HAP-1 (cell line): ENCODE measurements around the gene PDF.

Source experiments
- DNase-seq, 2 experiments: peaks; one replicate each; pipeline ENCODE4 v3.0.0-alpha.2; 2016 to 2020; ENCODE audit warnings: low spot score in 2 of 2
- H3K27me3 ChIP-seq: fragments of 250-450 bp; sonication (Bioruptor Pico); 2 replicates; pipeline ENCODE4 v1.5.1; 2020; ENCODE audit warnings: low read depth, mild to moderate bottlenecking, moderate library complexity
- H3K36me3 ChIP-seq: fragments of 250-450 bp; sonication (Bioruptor Pico); replicated peaks from 2 replicates; pipeline ENCODE4 v1.5.1; 2020; ENCODE audit warnings: mild to moderate bottlenecking
- H3K4me1 ChIP-seq: fragments of 250-450 bp; sonication (Bioruptor Pico); 2 replicates; pipeline ENCODE4 v1.5.1; 2020; ENCODE audit warnings: mild to moderate bottlenecking
- H3K4me3 ChIP-seq: fragments of 250-450 bp; sonication (Bioruptor Pico); 2 replicates; pipeline ENCODE4 v1.5.1; 2020; ENCODE audit warnings: mild to moderate bottlenecking, moderate library complexity
- H3K9me3 ChIP-seq: fragments of 250-450 bp; sonication (Bioruptor Pico); 2 replicates; pipeline ENCODE4 v1.5.1; 2020; ENCODE audit warnings: mild to moderate bottlenecking, moderate library complexity
- in situ Hi-C: fragments of 300-500 bp; cut with MboI; formaldehyde crosslinking; loops from 3 replicates; pipeline ENCODE4 v1.14.3; 2020; ENCODE audit warnings: low sequenced_read_pairs, inconsistent platforms, mixed read lengths

Gene PDF

GRCh38 chr16:69318177-69318910 lies 12.0 kb downstream of the PDF start:
- H3K4me1 ChIP-seq = no peaks in the 10 kb centered on the region
- no peaks in the 10 kb centered on the region for H3K9me3 ChIP-seq
- no peak for DNase-seq
- H3K36me3 ChIP-seq = peaks cover 90% of the 10 kb centered on the region
- H3K27me3 ChIP-seq = no peaks in the 10 kb centered on the region
- in situ Hi-C loops = no loop called here
- H3K4me3 ChIP-seq = no peak overlapping the region

DNA sequence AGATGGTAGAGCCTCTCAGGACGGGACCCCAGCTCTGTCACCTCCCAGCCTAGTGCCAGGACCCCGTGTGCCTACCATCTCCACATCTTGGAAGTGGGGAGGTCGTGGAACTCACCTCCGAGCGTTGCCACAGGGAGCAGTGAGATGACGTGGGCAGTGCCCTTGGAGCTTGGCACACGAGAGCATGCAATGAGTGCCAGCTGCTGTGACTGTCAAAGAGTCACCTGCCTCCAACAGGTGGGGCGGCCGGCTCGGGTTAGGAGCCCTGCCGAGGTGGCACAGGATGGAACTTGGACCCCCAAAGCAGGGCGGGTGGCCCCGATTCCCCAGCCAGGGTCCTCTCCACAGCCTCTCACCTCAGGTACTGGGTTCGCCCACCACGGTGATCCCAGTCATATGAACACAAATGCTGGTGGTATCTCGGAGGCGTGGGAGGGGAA lies 13.8 kb downstream of the PDF start:
- H3K4me3 ChIP-seq = no peak overlapping the region
- in situ Hi-C loops = no loop called here
- no peaks in the 10 kb centered on the region for H3K9me3 ChIP-seq
- H3K27me3 ChIP-seq = no peaks in the 10 kb centered on the region
- H3K4me1 ChIP-seq = no peaks in the 10 kb centered on the region; the same call in 1 of the 2 replicates
- DNase-seq = no peak
- H3K36me3 ChIP-seq = peaks cover 77% of the 10 kb centered on the region

DNA sequence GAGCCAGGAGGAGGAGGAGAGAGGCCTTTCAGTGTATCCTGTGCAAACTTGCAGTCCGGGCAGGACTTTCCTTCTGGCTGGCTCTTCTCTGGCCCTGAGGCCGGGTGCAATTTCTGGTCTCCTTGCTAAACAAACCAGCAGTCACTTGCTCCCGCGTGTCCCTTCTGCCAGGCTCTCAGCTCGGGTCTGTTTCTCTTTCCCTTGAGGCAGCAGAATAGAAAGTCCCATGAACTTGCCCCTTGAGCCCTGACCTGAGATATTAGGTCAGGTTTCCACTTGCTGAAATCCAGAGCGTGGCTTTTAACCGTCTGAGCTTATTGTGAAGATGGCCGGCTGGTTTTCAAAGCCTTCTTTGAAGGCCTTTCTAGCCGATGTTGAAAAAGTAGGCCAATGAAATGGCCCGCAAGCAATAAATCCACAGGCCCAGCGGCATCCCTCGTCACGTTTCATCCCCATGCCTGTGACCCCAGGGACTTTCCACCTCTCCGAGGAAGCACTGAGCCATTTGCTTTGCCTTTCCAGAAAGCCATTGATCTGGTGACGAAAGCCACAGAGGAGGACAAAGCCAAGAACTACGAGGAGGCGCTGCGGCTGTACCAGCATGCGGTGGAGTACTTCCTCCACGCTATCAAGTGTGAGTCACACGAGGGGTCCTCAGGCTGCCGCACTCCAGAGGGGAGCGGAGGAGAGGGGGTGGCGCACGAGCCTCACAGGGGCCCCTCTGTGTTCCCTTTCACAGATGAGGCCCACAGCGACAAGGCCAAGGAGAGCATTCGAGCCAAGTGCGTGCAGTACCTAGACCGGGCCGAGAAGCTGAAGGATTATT lies 14.7 kb downstream of the PDF start:
- Histone ChIP-seq H3K4me3 (no peak overlapping the region), H3K27me3 (no peaks in the 10 kb centered on the region), H3K36me3 (peaks cover 73% of the 10 kb centered on the region), H3K4me1 (peaks cover under 1% of the 10 kb centered on the region), H3K9me3 (no peaks in the 10 kb centered on the region)
- in situ Hi-C loops = no loop called here
- no peak for DNase-seq

DNA sequence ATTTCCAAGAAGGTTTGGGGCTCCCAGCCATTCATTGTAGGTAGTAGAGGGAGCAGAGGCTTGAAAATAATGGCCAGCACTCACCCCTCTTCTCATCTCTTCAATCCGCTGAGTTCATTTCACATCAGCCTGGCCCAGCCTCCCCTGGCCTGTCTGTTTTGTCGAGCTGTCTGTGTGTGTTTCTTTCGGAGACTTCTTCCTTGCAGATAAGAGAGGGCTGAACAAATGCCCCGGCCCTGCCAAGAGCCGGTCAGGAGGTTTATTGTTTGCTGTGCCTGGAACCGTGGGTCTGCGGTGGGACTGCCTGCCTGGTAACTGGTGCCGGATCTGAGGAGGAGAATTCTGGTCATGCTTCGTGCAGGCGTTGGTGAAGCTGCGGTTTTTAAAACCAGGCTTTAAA lies 15.9 kb downstream of the PDF start:
- no peak for DNase-seq
- peaks cover 61% of the 10 kb centered on the region for H3K36me3 ChIP-seq

DNA sequence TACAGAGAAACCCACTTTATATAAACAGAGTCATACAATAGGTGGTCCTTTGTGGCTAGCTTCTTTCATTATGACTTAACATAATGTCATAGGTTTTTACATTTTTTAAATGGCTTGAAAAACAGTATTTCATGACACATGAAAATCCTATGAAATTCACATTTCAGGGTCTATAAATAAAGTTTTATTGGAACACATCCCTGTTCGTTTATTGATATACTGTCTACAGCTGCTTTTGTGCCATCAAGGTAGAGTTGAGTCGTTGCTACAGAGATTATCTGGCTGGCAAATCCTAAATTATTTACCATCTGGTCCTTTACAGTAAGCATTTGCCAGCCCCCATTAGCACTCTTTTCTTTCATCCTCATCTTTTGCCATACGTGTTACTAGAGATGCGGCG lies 16.9 kb downstream of the PDF start:
- DNase-seq = no peak
- no peak overlapping the region for H3K4me3 ChIP-seq
- peaks cover 51% of the 10 kb centered on the region for H3K36me3 ChIP-seq
- in situ Hi-C loops = no loop called here
- H3K27me3 ChIP-seq = no peaks in the 10 kb centered on the region
- no peaks in the 10 kb centered on the region for H3K9me3 ChIP-seq
- peaks cover 3% of the 10 kb centered on the region for H3K4me1 ChIP-seq

More for the DNA sequence above, 15.9 kb downstream of the PDF start:
- in situ Hi-C loops = no loop called here
- Histone ChIP-seq H3K27me3 (no peaks in the 10 kb centered on the region), H3K9me3 (no peaks in the 10 kb centered on the region), H3K4me1 (peaks cover 3% of the 10 kb centered on the region), H3K4me3 (no peak overlapping the region)

DNA sequence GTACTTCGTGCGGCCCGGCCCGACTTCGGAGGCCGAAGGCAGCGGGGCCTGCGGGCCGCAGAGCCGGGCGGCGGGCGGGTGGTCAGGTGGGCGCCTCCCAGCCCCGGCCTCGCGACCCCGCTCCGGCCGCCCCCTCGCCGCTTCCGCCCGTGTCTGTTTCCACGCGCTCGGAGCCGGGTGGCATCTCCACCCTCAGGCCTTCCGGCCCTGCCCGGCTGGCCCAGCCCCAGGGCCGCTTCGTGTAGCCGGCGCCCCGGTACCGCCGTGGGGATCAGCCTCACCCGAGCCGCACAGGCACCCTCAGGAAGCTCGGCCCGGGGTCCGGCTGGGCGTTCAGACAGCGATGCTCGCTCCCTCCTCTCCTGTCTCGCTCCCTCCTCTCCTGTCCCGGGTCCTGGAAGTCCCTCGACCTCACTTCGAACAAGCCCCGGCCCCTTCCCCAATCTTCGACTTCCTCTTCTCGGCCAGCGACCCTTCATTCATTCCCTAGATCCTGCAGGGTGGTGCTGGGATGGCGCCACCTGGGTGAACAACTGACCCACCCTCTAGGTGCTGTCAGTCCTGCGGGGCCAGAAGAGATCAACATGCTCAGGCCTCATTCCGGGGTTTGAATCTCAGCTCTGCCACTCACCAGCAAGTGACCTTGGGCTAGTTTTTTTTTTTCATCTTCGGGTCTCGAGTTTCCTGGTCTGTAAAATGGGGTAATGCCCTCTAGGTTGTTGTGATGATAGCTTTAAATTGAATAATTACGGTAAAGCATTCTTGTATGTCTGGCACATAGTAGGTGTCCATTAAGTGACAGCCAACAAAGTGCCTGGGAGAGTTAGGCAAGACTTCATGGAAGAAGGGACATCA lies 18.6 kb downstream of the PDF start:
- in situ Hi-C loops = no loop called here

GRCh38 chr16:69310653-69311532 lies 19.5 kb downstream of the PDF start, which contains the start of gene VPS4A:
TSS of gene VPS4A (plus strand) at chr16:69311350. CDS start at chr16:69311512, 162 bp downstream.
- in situ Hi-C loops = no loop called here
- peak; percentile 93 to 98 for DNase-seq

More for the DNA sequence above, 18.6 kb downstream of the PDF start:
- no peaks in the 10 kb centered on the region for H3K9me3 ChIP-seq
- DNase-seq = peak in 1 of 2 experiments; percentile 63
- H3K4me1 ChIP-seq = peaks cover 3% of the 10 kb centered on the region
- H3K36me3 ChIP-seq = peaks cover 37% of the 10 kb centered on the region
- H3K27me3 ChIP-seq = no peaks in the 10 kb centered on the region
- peak overlapping the region; percentile 83 for H3K4me3 ChIP-seq

DNA sequence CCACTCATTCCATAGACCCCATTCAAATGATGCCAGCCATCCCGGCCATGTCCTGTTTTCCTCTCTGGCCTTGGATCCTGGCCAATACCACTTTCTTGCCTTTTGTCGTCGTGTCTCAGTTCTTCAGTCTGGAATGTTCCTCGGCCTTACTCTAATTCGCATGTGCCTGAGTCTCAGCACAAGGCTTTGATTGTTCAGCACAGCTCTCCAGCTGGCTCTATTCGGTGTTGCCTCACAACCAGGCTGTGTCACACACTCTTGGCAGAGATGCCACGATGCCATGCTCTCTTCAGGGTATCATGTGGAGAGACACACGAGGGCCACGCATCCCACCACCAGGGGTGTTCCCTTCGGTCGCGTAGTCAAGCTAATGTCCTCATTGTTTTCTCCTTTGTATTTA lies 21.1 kb downstream of the PDF start:
- no peaks in the 10 kb centered on the region for H3K9me3 ChIP-seq
- H3K4me3 ChIP-seq = no peak overlapping the region
- H3K36me3 ChIP-seq = peaks cover 13% of the 10 kb centered on the region
- in situ Hi-C loops = no loop called here
- no peak for DNase-seq
- H3K27me3 ChIP-seq = no peaks in the 10 kb centered on the region
- peaks cover 7% of the 10 kb centered on the region for H3K4me1 ChIP-seq

More at GRCh38 chr16:69310653-69311532, 19.5 kb downstream of the PDF start, which contains the start of gene VPS4A:
- Histone ChIP-seq H3K27me3 (no peaks in the 10 kb centered on the region), H3K36me3 (peaks cover 28% of the 10 kb centered on the region), H3K9me3 (no peaks in the 10 kb centered on the region), H3K4me1 (peaks cover 3% of the 10 kb centered on the region), H3K4me3 (peak within 1 kb of the TSS; percentile 83)

DNA sequence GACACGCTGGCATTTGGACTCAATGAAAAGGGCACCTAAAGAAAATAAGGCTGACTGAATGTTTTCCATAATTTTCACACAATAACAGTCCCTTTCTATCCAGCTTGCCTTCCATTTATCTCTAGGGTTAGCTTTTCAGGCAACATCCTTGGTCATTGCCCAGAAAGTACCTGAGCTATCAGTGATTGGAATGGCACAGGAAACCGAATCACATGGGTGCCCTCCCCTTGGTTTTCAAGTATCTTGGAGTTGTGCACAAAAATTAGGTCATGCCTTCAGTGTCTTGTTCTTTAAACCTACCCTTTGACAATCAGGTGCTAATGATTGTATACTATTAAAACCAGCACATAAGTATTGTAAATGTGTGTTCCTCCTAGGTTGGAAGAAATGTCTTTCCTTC lies 22.5 kb downstream of the PDF start:
- no peaks in the 10 kb centered on the region for H3K27me3 ChIP-seq
- DNase-seq = no peak
- peaks cover 7% of the 10 kb centered on the region for H3K4me1 ChIP-seq
- H3K4me3 ChIP-seq = no peak overlapping the region
- peaks cover 6% of the 10 kb centered on the region; the same call in 1 of the 2 replicates for H3K36me3 ChIP-seq
- H3K9me3 ChIP-seq = no peaks in the 10 kb centered on the region
- in situ Hi-C loops = no loop called here

- Histone ChIP-seq H3K36me3 (peaks cover 6% of the 10 kb centered on the region; the same call in 1 of the 2 replicates), H3K4me1 (peaks cover 7% of the 10 kb centered on the region), H3K9me3 (no peaks in the 10 kb centered on the region), H3K27me3 (no peaks in the 10 kb centered on the region), H3K4me3 (no peak overlapping the region)
- in situ Hi-C loops = no loop called here
- no peak for DNase-seq
Measured at GRCh38 chr16:69307091-69307490, 23.3 kb downstream of the PDF start.

- no peak overlapping the region for H3K4me3 ChIP-seq
- no peaks in the 10 kb centered on the region for H3K27me3 ChIP-seq
- no peaks in the 10 kb centered on the region for H3K36me3 ChIP-seq
- no peaks in the 10 kb centered on the region for H3K9me3 ChIP-seq
- in situ Hi-C loops = no loop called here
- no peak for DNase-seq
- peaks cover 7% of the 10 kb centered on the region for H3K4me1 ChIP-seq
Measured at GRCh38 chr16:69306031-69306430, 24.4 kb downstream of the PDF start.

GRCh38 chr16:69302301-69302700 lies 28.1 kb downstream of the PDF start:
- Histone ChIP-seq H3K4me1 (peaks cover 3% of the 10 kb centered on the region; the same call in 1 of the 2 replicates), H3K36me3 (peaks cover 9% of the 10 kb centered on the region), H3K4me3 (no peak overlapping the region), H3K27me3 (no peaks in the 10 kb centered on the region), H3K9me3 (no peaks in the 10 kb centered on the region)
- in situ Hi-C loops = no loop called here
- no peak for DNase-seq
